Heart right ventricle (tissue), 16 donors: ENCODE data around the gene PKIG. TPM values are rescaled to one million over a fixed set of nuclear protein-coding genes. Genes with fewer than 3 reads are reported as not detected.
A peak's percentile ranks its signal among the peaks of the same experiment; 100 is the strongest.

Experiments used
- ATAC-seq, 8 donors: fragments of 200-7000 bp; cut with Tn5 transposase; one replicate each; pipeline ENCODE4 v1.9.1; 2020; ENCODE audit warnings: mild to moderate bottlenecking in 8 of 8, moderate library complexity in 8 of 8, moderate number of reproducible peaks in 1 of 8
- DNase-seq, 2 donors: peaks; one replicate each; pipeline ENCODE4 v3.0.0-alpha.2; 2020
- H3K27ac ChIP-seq, 10 donors: fragments of 200-600 bp; sonication (generic) in 2 of 10; one replicate each; pipeline versions ENCODE4 v1.5.0 to v1.8.0; 2020 to 2022; ENCODE audit warnings: mild to moderate bottlenecking in 3 of 10
- H3K27me3 ChIP-seq, 7 donors: fragments of 200-600 bp; one replicate each; pipeline ENCODE4 v1.8.0; 2021 to 2022; ENCODE audit warnings: mild to moderate bottlenecking in 2 of 7
- H3K36me3 ChIP-seq, 9 donors: fragments of 200-600 bp; sonication (generic) in 1 of 9; one replicate each; pipeline versions ENCODE4 v1.5.0 to v1.8.0; 2020 to 2022; ENCODE audit warnings: mild to moderate bottlenecking in 2 of 9
- H3K4me1 ChIP-seq, 9 donors: fragments of 200-600 bp; sonication (generic) in 1 of 9; one replicate each; pipeline versions ENCODE4 v1.5.0 to v1.8.0; 2020 to 2022; ENCODE audit warnings: mild to moderate bottlenecking in 4 of 9
- H3K4me3 ChIP-seq, 10 donors: fragments of 200-600 bp; sonication (generic) in 2 of 10; one replicate each; pipeline versions ENCODE4 v1.5.0 to v1.8.0; 2020 to 2022; ENCODE audit warnings: mild to moderate bottlenecking in 7 of 10, moderate library complexity in 2 of 10
- H3K9me3 ChIP-seq, 11 donors: fragments of 200-600 bp in 10 of 11; sonication (generic) in 2 of 11; one replicate each; pipeline versions ENCODE4 v1.5.0 to v1.8.0; 2013 to 2022; ENCODE audit warnings: mild to moderate bottlenecking in 2 of 11, control low read depth in 1 of 11, moderate library complexity in 1 of 11
- whole genome bisulfite sequencing, 2 donors: extraction: QIAGEN DNeasy Blood & Tissue Kit; methylation state at CpG; one replicate each; pipeline ENCODE4 v1.1.7; 2013; ENCODE audit warnings: inconsistent platforms in 1 of 2; 5-methylcytosine and 5-hydroxymethylcytosine counted together
- intact Hi-C, 10 donors: fragments of 100-400 bp; cut with DNase I; formaldehyde crosslinking; loops; one replicate each; pipeline versions ENCODE4 v1.11.1 to v1.14.2; 2022
- polyA plus RNA-seq, 2 donors: library from polyadenylated mRNA; stranded (reverse); fragments of 200-250 nt; gene quantifications; one replicate each; pipeline ENCODE4 v1.2.3, GENCODE V29; 2013
- total RNA-seq, 10 donors: library from RNA; stranded (reverse); fragmentation: NEBNext Ultra II Directional in 3 of 10; extraction: Animal tissue kit (Norgen Biotek cat#: 25700) in 3 of 10; gene quantifications; one replicate each; pipeline versions ENCODE4 v1.2.1 to v1.2.4, GENCODE V29; 2021 to 2023
- TF ChIP-seq, protein P1 (sequence below), 9 donors: fragments of 200-600 bp; sonication (generic) in 2 of 9; IDR thresholded peaks; one replicate each; pipeline versions ENCODE4 v1.5.0 to v1.8.0; 2021 to 2022; ENCODE audit warnings: antibody characterized with exemption in 9 of 9, mild to moderate bottlenecking in 5 of 9, moderate library complexity in 1 of 9
- donor health status: Arrhythmogenic right ventricular cardiomyopathy.
- donor health status: ischemic (EF 13 %, LVEDD 7.1; RV severe dilation, severe dysfunction).
- donor health status: healthy with polysubstance abuse.
- donor health status: DM: no; HTN: yes; CAD: no.
- donor health status: DM: no; HTN: no; CAD: no.
- donor health status: ischemic (EF 25% LVEDD 6.9; RV normal size, moderate dysfunction).
- donor health status: ischemic (EF 25% LVEDD 5.7; RV mildly dilated, moderate dysfunction).
- donor health status: healthy.
- donor health status: DM: yes; HTN: yes; CAD: no.
- donor health status: Ischemic cardiomyopathy.
- donor health status: ischemic (EF 35%, LVEDD 5.7; RV mildly dilated, moderate dysfunction).
- donor health status: nonischemic (EF 11% LVEDD 7.7; RV severe dilation, severe dysfunction).
- donor health status: DM: yes; HTN: yes; CAD: no.
- donor health status: PGD.
- donor health status: ischemic (EF 29% LVEDD 5.4; RV normal size, mild dysfunction).
- donor health status: nonischemic (EF 23%, LVEDD 6.1; RV moderate dilation, normal function).

PKIG gene
- total and polyA plus RNA-seq, 12 donors: 155 to 342 (median 210) TPM

DNA sequence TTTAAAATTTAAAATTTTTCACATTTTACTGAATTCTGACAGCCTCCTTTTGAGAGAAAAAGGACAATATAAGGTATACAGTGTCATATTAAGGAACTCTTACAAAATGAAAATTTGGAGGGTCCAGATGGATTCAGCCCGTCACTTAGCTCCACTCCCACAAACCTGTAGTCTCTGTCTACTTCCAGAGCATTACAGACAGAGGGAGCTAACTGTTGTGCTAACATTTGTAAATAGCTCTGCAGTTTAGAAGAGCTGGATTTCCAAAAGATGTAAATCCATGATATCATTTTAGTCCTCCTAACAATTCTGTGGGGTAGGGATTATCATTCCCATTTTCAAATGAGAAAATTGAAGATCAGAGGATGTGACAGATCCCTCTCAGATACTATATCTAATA is 44.4 kb upstream of the PKIG start:
- H3K9me3 ChIP-seq: no peaks in the 10 kb centered on the region
- 52 to 53% methylated on average over 1 of the region's 1 CpG for WGBS, 2 donors
- no peaks in the 10 kb centered on the region for H3K27me3 ChIP-seq
- ATAC-seq (peak in 4 of 8 donors; percentile 44 to 64 (median 48)), DNase-seq (no peak)
- H3K27ac ChIP-seq: no peak overlapping the region
- TF ChIP-seq, protein P1, sequence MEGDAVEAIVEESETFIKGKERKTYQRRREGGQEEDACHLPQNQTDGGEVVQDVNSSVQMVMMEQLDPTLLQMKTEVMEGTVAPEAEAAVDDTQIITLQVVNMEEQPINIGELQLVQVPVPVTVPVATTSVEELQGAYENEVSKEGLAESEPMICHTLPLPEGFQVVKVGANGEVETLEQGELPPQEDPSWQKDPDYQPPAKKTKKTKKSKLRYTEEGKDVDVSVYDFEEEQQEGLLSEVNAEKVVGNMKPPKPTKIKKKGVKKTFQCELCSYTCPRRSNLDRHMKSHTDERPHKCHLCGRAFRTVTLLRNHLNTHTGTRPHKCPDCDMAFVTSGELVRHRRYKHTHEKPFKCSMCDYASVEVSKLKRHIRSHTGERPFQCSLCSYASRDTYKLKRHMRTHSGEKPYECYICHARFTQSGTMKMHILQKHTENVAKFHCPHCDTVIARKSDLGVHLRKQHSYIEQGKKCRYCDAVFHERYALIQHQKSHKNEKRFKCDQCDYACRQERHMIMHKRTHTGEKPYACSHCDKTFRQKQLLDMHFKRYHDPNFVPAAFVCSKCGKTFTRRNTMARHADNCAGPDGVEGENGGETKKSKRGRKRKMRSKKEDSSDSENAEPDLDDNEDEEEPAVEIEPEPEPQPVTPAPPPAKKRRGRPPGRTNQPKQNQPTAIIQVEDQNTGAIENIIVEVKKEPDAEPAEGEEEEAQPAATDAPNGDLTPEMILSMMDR (IDR thresholded peaks at IDR 0.05): peak in 6 of 9 donors; percentile 16 to 55 (median 48)
- no peaks in the 10 kb centered on the region for H3K36me3 ChIP-seq
- peaks cover 0 to 58% (median 28%) of the 10 kb centered on the region in 9 donors for H3K4me1 ChIP-seq
- H3K4me3 ChIP-seq: no peak overlapping the region
- intact Hi-C loops: loop anchor here in 3 of 10 donors (5.0 to 10.0 kb wide), 4 partner anchors 69 to 197 kb away; no protein-coding TSS in a partner anchor

DNA sequence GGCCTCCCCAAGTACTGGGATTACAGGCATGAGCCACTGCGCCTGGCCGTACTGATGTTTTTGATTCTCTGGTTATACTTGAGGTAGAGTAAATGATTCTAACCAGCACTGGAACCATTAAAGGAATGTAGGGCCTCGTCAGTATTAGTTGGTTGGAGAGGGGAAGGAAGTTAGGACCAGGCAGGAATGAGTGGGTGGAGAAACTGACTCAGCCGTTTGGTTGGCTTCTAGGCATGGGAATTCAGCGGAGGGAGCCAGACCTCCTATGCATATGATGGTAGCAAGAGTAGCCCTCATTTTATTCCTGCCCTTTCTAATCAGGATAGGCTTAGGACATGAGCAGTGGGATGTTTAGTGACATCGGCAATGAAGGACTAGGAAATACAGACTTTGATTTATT is 41.5 kb upstream of the PKIG start:
- 66 to 70% methylated on average over 6 of the region's 6 CpGs for WGBS, 2 donors
- TF ChIP-seq, protein P1 (IDR thresholded peaks at IDR 0.05): no peak
- ATAC-seq (peak in 4 of 8 donors; percentile 41 to 61 (median 48)), DNase-seq (no peak)
- H3K36me3 ChIP-seq: no peaks in the 10 kb centered on the region
- peak overlapping the region in 1 of 10 donors; percentile 6 for H3K27ac ChIP-seq
- no peak overlapping the region for H3K4me3 ChIP-seq
- H3K9me3 ChIP-seq: no peaks in the 10 kb centered on the region
- H3K4me1 ChIP-seq: peaks cover 3 to 52% (median 28%) of the 10 kb centered on the region in 9 donors
- intact Hi-C loops: no loop called here
- H3K27me3 ChIP-seq: no peaks in the 10 kb centered on the region

DNA sequence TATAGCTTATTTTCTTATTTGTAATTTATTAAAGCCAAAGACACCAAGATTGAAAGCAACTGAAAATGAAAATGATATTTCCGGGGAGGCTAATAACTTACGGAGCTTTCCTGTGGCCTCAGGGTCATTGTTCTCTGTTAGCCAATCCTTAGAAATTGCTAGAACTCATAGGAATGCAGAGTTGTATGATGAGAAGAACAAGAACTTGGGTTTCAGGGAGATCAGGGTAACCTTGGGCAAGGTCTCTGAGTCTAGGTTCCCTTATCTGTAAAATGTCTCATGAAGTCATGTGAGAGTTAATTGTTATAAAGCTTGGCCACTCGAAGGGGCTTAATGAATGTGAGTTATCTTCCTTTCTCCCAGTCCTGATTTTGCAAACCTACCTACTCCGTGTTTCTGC is 40.4 kb upstream of the PKIG start:
- Histone ChIP-seq H3K27me3 (no peaks in the 10 kb centered on the region), H3K9me3 (no peaks in the 10 kb centered on the region), H3K36me3 (no peaks in the 10 kb centered on the region), H3K4me1 (peaks cover 3 to 47% (median 28%) of the 10 kb centered on the region in 9 donors), H3K4me3 (no peak overlapping the region), H3K27ac (peak overlapping the region in 2 of 10 donors; percentile 5 to 19)
- DNase-seq (no peak), ATAC-seq (peak in 1 of 8 donors; percentile 31)
- TF ChIP-seq, protein P1 (IDR thresholded peaks at IDR 0.05): no peak
- intact Hi-C loops: no loop called here
- WGBS, 2 donors: 38 to 56% methylated on average over 4 of the region's 4 CpGs

DNA sequence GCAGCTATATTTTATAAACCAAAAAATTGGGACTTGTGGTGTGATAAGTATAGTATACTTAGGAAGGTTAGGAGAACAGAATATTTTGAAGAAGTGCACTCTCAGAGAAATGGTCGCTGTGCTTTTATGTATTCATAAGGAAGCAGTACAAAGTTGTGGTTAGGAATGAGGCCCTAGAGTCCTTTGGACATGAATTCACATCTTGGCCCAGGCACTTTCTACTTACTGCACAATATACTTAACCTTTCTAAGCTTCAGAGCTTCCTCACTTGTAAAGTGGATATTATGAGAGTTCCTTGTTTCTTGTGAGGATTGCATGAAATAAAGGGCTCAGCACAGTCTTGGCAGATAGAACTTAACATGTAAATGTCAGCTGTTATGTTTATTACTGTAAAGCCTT is 39.5 kb upstream of the PKIG start:
- H3K4me3 ChIP-seq: no peak overlapping the region
- no peaks in the 10 kb centered on the region for H3K9me3 ChIP-seq
- TF ChIP-seq, protein P1 (IDR thresholded peaks at IDR 0.05): no peak
- intact Hi-C loops: no loop called here
- peaks cover 4 to 52% (median 31%) of the 10 kb centered on the region in 9 donors for H3K4me1 ChIP-seq
- no peaks in the 10 kb centered on the region for H3K36me3 ChIP-seq
- peak overlapping the region in 1 of 10 donors; percentile 12 for H3K27ac ChIP-seq
- no peak for DNase-seq
- ATAC-seq: peak in 1 of 8 donors; percentile 13
- H3K27me3 ChIP-seq: no peaks in the 10 kb centered on the region
- WGBS, 2 donors: 75 to 76% methylated on average over 1 of the region's 1 CpG
